ENCODE results near the gene INTS1.

The INTS1 gene

DNA sequence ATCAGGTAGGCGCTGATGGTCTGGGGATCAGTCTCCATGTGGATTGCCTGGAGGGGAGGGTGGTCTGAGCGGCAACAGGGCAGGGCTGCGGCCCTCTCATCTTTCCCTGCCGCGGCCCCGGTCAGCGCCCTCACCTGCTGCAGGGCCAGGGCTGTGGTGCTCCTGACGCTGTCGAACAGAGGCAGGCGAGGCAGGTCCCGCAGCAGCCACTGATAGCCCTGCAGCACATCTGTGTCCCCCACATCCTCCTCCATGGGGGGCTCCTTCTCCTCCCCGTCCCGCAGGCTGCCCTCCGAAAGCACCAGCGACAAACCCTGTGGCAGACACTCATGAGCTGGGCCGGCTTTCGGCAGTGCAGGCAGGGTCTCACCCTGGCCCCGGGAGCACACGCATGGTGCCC, 19.0 kb downstream of the INTS1 start:
- TF ChIP-seq, protein P1, sequence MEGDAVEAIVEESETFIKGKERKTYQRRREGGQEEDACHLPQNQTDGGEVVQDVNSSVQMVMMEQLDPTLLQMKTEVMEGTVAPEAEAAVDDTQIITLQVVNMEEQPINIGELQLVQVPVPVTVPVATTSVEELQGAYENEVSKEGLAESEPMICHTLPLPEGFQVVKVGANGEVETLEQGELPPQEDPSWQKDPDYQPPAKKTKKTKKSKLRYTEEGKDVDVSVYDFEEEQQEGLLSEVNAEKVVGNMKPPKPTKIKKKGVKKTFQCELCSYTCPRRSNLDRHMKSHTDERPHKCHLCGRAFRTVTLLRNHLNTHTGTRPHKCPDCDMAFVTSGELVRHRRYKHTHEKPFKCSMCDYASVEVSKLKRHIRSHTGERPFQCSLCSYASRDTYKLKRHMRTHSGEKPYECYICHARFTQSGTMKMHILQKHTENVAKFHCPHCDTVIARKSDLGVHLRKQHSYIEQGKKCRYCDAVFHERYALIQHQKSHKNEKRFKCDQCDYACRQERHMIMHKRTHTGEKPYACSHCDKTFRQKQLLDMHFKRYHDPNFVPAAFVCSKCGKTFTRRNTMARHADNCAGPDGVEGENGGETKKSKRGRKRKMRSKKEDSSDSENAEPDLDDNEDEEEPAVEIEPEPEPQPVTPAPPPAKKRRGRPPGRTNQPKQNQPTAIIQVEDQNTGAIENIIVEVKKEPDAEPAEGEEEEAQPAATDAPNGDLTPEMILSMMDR (IDR thresholded peaks at IDR 0.05; ENCODE audit: borderline replicate concordance, insufficient read depth, low read depth, low read length): no peak
- no peak overlapping the region for H3K4me3 ChIP-seq (ENCODE audit: low read depth, low read length)

DNA sequence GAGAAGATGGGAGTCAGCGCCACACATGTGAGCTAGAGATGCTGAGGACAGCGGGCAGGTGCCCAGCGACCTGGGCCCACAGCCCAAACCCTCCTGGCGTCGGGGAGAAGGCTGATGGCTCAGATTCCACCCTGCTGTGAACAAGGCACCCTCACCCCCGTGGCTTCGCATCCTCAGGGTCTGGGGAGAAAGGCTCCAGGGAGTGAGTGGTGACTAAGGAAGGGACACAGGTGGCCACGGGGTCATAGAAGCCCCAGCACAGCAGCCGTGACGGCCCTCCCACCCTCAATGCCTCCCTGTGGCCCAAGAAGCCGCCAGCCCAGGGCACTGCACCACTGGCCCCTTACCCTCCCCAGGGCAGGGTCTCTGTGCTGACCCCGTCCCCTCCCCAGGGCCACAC, 19.6 kb downstream of the INTS1 start:
- TF ChIP-seq, protein P1 (IDR thresholded peaks at IDR 0.05; ENCODE audit: borderline replicate concordance, insufficient read depth, low read depth, low read length): no peak
- no peak overlapping the region for H3K4me3 ChIP-seq (ENCODE audit: low read depth, low read length)

DNA sequence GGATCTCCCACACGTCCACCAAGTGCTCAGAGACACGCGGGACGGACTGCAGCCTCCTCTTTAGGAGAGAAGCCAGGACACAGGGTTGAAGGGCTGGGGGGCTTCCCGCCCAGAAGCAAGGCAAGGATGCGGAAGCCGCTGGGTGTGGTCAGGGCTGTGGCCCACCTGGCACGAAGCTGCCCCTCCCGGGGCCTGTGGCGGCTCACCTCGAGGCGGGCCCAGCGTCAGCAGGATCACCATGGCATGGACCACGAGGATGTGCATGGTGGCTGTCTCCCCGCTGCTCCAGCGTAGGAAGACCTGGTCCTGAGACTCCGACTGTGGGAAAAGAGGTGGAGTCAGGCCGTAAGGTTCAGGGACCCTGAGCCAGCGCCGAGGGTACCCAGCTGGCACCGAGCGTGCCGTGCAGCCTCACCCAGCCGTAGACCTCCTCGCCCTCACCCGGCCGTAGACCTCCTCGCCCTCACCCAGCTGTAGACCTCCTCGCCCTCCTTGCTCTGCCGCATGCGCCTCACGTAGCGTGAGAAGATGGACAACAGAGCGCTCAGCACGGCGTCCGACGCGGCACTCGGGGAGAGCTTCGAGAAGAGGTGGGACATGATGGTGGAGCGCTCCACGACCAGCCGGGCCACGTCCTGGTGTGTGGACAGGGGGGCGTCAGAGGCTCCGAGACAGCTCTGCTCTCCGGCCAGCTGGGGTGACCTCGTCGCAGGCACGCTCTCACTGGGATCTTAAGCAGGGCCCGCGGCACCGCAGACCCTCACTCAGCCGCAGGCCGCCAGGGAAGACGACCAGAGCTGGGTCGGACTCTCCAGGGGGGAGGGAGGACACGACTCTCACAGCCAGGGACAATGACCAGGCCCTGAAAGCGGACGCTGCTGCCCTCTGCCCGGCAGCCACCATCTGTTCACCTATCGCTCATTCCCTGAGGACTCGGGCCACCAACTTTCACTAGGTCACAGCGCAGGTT, 20.4 kb downstream of the INTS1 start:
- TF ChIP-seq, protein P1 (IDR thresholded peaks at IDR 0.05; ENCODE audit: borderline replicate concordance, insufficient read depth, low read depth, low read length): no peak
- no peak overlapping the region for H3K4me3 ChIP-seq (ENCODE audit: low read depth, low read length)

DNA sequence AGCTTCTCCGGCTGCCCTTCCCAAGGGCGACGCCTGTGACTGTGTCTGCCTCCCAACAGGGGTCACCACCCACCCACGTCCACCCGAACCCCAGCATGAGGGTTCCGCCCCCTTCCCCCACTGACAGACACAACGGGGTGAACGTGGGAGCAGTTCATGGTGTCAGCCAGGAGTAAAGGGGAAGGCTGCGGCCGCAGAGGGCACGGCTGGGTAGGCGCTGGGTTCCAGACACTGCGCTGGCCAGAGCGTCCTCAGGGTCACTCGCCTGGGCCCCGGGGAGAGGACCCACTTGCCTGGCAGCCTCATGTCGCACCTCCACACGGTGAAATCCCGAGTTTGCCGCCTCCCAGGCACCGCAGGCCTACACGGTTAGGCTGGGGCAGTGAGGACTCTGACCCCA, 21.1 kb downstream of the INTS1 start:
- H3K4me3 ChIP-seq (ENCODE audit: low read depth, low read length): no peak overlapping the region
- TF ChIP-seq, protein P1 (IDR thresholded peaks at IDR 0.05; ENCODE audit: borderline replicate concordance, insufficient read depth, low read depth, low read length): no peak

DNA sequence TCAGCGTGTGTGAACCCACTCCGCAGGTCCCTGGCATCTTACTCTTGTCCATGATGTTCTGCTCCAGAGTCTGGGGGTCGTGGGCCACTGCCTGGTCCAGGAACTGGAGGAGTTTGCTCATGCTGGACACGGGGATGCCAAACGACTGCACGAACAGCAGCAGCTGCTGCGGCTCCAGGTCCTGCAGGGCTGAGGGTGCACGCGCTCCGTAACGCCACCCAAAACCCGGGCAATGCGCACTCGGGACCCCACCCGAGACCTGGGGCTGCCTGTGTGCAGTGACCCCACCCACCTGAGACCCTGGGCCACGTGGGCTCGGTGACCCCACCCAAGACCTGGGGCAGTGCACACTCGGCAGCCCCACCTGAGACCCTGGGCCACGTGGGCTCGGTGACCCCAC, 22.9 kb downstream of the INTS1 start:
- H3K4me3 ChIP-seq (ENCODE audit: low read depth, low read length): no peak overlapping the region
- TF ChIP-seq, protein P1 (IDR thresholded peaks at IDR 0.05; ENCODE audit: borderline replicate concordance, insufficient read depth, low read depth, low read length): no peak

DNA sequence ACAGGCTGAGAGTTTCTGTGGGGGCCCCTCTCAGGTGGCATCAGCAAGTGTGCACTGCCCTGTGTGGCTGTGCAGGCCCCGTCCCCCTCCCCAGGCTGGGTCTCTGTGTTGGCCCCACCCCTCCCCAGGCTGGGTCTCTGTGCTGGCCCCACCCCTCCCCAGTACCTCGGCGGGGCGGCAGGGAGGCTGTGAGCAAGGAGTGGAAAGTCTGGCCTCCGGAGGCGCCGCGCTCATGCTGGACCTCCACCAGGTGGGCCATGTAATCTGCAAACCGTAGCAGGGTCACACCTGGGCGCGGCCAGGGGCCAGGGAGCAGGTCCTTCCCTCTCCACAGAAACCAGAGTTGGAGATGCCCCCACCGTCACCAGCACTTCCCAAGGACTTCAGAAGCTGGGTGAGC, 23.5 kb downstream of the INTS1 start:
- H3K4me3 ChIP-seq (ENCODE audit: low read depth, low read length): no peak overlapping the region
- TF ChIP-seq, protein P1 (IDR thresholded peaks at IDR 0.05; ENCODE audit: borderline replicate concordance, insufficient read depth, low read depth, low read length): no peak

DNA sequence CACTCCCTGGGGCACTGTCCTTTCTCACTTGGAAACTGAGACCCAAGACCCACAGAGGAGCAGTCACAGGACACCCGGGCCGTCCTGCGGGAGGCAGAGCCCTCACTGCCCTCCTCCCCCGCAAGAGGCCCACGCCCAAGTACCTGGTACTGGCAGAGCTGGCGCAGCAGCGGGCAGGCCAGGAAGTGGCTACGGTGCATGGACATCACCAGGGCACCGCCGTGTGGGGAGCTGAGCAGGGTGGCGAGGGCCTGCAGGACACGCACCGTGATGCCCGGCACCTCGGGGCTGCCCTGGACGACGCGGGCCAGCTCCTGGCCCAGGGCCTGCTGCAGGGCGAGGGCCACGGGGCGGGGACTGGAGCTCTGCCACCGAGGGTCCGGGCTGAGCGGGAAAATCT, 24.9 kb downstream of the INTS1 start:
- TF ChIP-seq, protein P1 (IDR thresholded peaks at IDR 0.05; ENCODE audit: borderline replicate concordance, insufficient read depth, low read depth, low read length): no peak
- H3K4me3 ChIP-seq (ENCODE audit: low read depth, low read length): no peak overlapping the region
